PC-9 (cell line): ENCODE measurements around the gene CNTFR. TPM values are rescaled to one million over a fixed set of nuclear protein-coding genes. Genes with fewer than 3 reads are reported as not detected.

Experiments
- BruUV-seq: library from RNA; stranded (reverse); fragments of 400-500 nt; replicated peaks from 2 replicates; lab custom pipeline; 2021; lab: Mats Ljungman, UMichigan
- CTCF ChIA-PET: fragments of 300-600 bp; sonication (Branson Sonifier 250); formaldehyde crosslinking; loops from one replicate; lab custom pipeline; 2022; ENCODE audit warnings: antibody characterized with exemption; lab: Charles Lee
- POLR2A ChIA-PET: fragments of 300-600 bp; sonication (Branson Sonifier 250); formaldehyde crosslinking; loops from one replicate; lab custom pipeline; 2022; ENCODE audit warnings: antibody characterized with exemption; ENCODE audit not compliant: unreplicated experiment; lab: Charles Lee
- DNase-seq, 2 experiments: peaks; one replicate each; pipeline versions ENCODE4 v3.0.0 to v3.0.0-alpha.2; 2015 to 2022; ENCODE audit warnings: mixed read lengths in 1 of 2
- H2AFZ ChIP-seq: fragments of 200-600 bp; sonication (generic); 2 replicates; pipeline ENCODE4 v1.8.1; 2017; ENCODE audit warnings: antibody characterized with exemption
- H3F3A ChIP-seq: fragments of 200-600 bp; sonication (generic); 2 replicates; pipeline ENCODE4 v1.8.1; 2017; ENCODE audit warnings: antibody characterized with exemption, mild to moderate bottlenecking, low read depth; ENCODE audit not compliant: insufficient read depth
- H3K27ac ChIP-seq: fragments of 200-600 bp; sonication (generic); 2 replicates; pipeline ENCODE4 v1.6.1; 2016; ENCODE audit warnings: mixed run types
- H3K27me3 ChIP-seq: fragments of 200-600 bp; sonication (generic); 2 replicates; pipeline ENCODE4 v1.6.1; 2016; ENCODE audit warnings: low read depth, mixed run types; ENCODE audit not compliant: insufficient read depth
- H3K36me3 ChIP-seq: fragments of 200-600 bp; sonication (generic); 2 replicates; pipeline ENCODE4 v1.6.1; 2016; ENCODE audit warnings: low read depth, mixed run types
- H3K4me1 ChIP-seq: fragments of 200-600 bp; sonication (generic); replicated peaks from 2 replicates; pipeline ENCODE4 v1.6.1; 2016; ENCODE audit warnings: mixed run types; ENCODE audit not compliant: insufficient read depth
- H3K4me2 ChIP-seq: fragments of 200-600 bp; sonication (generic); 2 replicates; pipeline ENCODE4 v1.6.1; 2017; ENCODE audit warnings: mixed run types
- H3K4me3 ChIP-seq: fragments of 200-600 bp; sonication (generic); 2 replicates; pipeline ENCODE4 v1.6.1; 2016; ENCODE audit warnings: mixed run types
- H3K79me2 ChIP-seq: fragments of 200-600 bp; sonication (generic); 2 replicates; pipeline ENCODE4 v1.6.1; 2017; ENCODE audit warnings: low read depth, mixed run types
- H3K9me2 ChIP-seq: fragments of 200-600 bp; sonication (generic); 2 replicates; pipeline ENCODE4 v1.8.1; 2017; ENCODE audit warnings: mild to moderate bottlenecking; ENCODE audit not compliant: insufficient read depth
- H3K9me3 ChIP-seq: fragments of 200-600 bp; sonication (generic); 2 replicates; pipeline ENCODE4 v1.8.1; 2016; ENCODE audit warnings: low read depth; ENCODE audit not compliant: insufficient read depth
- H4K20me1 ChIP-seq: fragments of 200-600 bp; sonication (generic); 2 replicates; pipeline ENCODE4 v1.8.1; 2017; ENCODE audit not compliant: insufficient read depth
- EZH2 ChIP-seq: fragments of 200-600 bp; sonication (generic); IDR thresholded peaks from 2 replicates; pipeline ENCODE4 v1.8.0; 2017; ENCODE audit warnings: antibody characterized with exemption, low read depth
- intact Hi-C: fragments of 100-400 bp; cut with micrococcal nuclease; formaldehyde crosslinking; loops from one replicate; pipeline ENCODE4 v1.10.0; 2022; ENCODE audit not compliant: unreplicated experiment
- total RNA-seq: library from RNA; stranded (reverse); gene quantifications from 2 replicates; pipeline ENCODE4 v1.2.3, GENCODE V29; 2021
- TF ChIP-seq, protein P1 (sequence below): fragments of 200-600 bp; sonication (generic); conservative IDR thresholded peaks from 2 replicates; pipeline ENCODE4 v1.6.1; 2017; ENCODE audit warnings: mixed run types, antibody characterized with exemption, mild to moderate bottlenecking, moderate library complexity

The CNTFR gene
- total RNA-seq, 1 experiment from 2014 or later = not detected

DNA sequence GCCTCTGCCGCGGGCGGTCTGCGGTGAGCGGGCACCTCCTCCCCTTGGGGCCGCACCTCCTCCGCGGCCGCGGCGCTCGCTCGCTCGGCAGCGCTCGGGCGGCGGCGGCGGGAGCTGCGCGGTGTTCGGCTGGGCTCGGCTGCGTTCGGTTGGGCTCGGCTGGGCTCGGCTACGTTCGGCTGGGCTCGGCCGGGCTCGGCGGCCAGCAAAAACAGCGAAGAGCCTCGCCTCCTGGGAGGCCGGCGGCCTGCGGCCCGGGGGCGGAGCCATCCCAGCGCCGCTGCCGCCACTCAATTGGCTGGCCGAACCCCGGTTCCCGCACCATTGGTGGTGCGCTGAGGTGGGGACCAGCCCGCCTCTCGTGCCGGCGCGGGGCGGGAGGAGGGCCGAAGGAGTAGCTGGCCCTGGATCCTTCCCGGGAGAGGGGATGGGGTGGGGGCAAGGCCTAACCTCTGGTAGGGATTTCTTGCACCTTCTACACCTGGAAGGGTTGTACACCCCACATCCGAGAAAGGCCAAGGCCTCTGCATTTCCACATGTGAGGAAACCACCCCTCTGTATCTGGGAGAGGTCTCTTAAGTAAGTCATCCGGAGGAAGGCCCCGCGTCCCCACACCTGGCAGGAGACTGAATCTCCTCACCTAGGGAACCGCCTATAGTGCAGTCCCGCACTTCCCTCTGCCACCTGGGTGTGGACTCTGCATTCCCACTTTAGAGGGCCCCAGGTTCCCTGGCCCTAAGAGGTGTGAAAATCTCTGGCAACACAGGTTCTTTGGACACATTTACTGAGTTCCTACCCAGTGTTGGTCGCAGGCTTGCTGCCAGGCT lies 66.3 kb downstream of the CNTFR start, which contains the start of gene ENHO:
Gene ENHO, minus strand, starts transcription at position 20 of the 827 bp plus-strand sequence. CDS start 1,295 bp downstream, outside the sequence.
- H3K4me2 ChIP-seq = peak within 1 kb of the TSS; percentile 67
- H3K4me1 ChIP-seq = no peaks in the 10 kb centered on the region
- no peaks in the 10 kb centered on the region for H3K36me3 ChIP-seq
- BruUV-seq = no TSS peak
- no peaks in the 10 kb centered on the region for H4K20me1 ChIP-seq
- no peaks in the 10 kb centered on the region for H3K9me3 ChIP-seq
- H3K9me2 ChIP-seq = no peaks in the 10 kb centered on the region
- POLR2A ChIA-PET = interaction anchor here (0.6 kb wide), 1 partner anchor 447 kb away, joined by 3 read pairs; no protein-coding TSS in a partner anchor
- CTCF ChIA-PET = interaction anchor here (0.7 kb wide), 1 partner anchor 140 kb away, joined by 3 read pairs; no protein-coding TSS in a partner anchor
- H3K27me3 ChIP-seq = peaks cover 16% of the 10 kb centered on the region; the same call in 1 of the 2 replicates
- no peaks in the 10 kb centered on the region for H3F3A ChIP-seq
- intact Hi-C loops = no loop called here
- H3K4me3 ChIP-seq = peak within 1 kb of the TSS; percentile 35; the same call in 1 of the 2 replicates
- H2AFZ ChIP-seq = no peak within 1 kb of the TSS
- TF ChIP-seq, protein P1, sequence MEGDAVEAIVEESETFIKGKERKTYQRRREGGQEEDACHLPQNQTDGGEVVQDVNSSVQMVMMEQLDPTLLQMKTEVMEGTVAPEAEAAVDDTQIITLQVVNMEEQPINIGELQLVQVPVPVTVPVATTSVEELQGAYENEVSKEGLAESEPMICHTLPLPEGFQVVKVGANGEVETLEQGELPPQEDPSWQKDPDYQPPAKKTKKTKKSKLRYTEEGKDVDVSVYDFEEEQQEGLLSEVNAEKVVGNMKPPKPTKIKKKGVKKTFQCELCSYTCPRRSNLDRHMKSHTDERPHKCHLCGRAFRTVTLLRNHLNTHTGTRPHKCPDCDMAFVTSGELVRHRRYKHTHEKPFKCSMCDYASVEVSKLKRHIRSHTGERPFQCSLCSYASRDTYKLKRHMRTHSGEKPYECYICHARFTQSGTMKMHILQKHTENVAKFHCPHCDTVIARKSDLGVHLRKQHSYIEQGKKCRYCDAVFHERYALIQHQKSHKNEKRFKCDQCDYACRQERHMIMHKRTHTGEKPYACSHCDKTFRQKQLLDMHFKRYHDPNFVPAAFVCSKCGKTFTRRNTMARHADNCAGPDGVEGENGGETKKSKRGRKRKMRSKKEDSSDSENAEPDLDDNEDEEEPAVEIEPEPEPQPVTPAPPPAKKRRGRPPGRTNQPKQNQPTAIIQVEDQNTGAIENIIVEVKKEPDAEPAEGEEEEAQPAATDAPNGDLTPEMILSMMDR = no peak
- TF ChIP-seq EZH2 = no peak
- DNase-seq = peak; percentile 60 to 89
- no peaks in the 10 kb centered on the region for H3K79me2 ChIP-seq
- no peak within 1 kb of the TSS for H3K27ac ChIP-seq

DNA sequence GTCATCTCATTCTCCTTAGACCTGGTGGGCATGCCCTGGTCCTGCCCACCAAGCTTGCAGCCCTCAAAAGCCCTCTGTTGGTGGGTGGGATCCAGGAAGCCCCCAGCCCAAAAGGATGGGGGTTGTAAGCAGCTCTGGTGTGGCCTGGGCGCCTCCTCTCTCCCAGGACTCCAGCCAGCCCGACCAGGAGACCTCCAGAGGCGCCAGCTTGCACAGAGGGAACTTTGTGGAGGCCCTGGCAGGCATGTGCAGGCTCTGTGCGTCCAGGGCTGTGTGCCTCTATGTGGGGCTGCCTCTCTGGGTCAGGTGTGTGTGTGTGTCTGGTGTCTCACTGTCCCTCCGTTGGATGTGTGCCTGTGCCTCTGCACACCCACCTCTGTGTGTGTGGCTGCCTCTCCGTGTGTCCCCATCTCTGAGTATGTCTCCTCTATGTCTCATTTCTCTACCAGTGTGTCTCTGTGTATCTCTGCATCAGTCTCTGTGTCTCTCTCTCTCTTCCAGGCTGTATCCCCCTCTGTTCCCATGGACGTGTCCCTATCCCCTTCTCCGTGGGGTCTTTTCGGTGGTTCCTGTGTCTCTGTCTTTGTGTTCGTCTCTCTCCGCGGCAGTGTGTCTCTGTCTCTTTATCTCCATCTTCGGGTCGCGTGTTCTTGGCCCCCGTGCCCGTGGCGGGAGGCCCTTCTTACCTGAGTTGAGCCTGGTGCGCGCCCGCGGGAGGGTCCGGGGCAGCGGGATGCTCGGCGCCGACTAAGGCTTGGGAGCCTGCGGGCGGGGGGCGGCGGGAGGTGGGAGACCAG lies 67.2 kb downstream of the CNTFR start:
- Histone ChIP-seq H3K27me3 (peaks cover 17% of the 10 kb centered on the region; the same call in 1 of the 2 replicates), H3F3A (no peaks in the 10 kb centered on the region), H3K79me2 (no peaks in the 10 kb centered on the region), H3K4me1 (no peaks in the 10 kb centered on the region), H3K4me2 (peak overlapping the region; percentile 67), H3K36me3 (no peaks in the 10 kb centered on the region), H3K9me3 (no peaks in the 10 kb centered on the region), H3K9me2 (no peaks in the 10 kb centered on the region), H4K20me1 (no peaks in the 10 kb centered on the region), H3K27ac (no peak overlapping the region), H2AFZ (no peak overlapping the region), H3K4me3 (peak overlapping the region; percentile 35; the same call in 1 of the 2 replicates)
- TF ChIP-seq, protein P1 = no peak
- no peak for TF ChIP-seq EZH2
- intact Hi-C loops = no loop called here
- BruUV-seq = no TSS peak
- no peak for DNase-seq
- ChIA-PET POLR2A (no interaction called here), CTCF (no interaction called here)

DNA sequence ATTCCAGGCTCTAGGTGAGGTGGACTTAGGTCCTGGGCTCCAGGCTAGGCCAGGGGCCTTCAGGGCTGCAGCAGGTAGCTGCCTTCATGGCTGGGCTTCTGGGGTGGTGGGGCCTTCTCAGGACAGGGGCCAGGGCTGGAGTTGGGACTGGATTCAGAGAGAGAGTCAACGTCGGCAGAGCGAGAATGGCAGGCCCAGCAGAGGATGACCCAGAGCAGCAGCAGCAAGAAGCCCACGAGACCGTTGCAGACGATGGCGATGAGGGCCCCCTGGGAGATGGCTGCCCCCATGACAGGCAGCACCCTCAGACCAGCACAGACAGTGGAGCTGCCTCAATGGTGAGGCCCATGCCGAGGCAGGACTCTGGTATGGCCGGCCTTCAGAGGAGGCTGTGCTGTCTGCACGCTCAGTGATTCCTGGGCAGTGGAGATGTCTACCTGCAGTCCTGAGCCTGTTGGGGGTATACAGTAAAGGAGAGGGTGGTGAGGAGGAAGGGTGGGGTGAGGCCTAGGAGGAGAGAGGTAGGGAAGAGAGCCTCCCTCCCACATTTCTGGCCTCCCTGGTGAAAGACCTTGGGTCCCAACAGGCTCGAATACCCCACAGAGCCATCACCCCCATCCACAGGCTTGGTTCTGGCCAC lies 68.0 kb downstream of the CNTFR start:
- Histone ChIP-seq H4K20me1 (no peaks in the 10 kb centered on the region), H3K4me2 (no peak overlapping the region), H3K4me3 (no peak overlapping the region), H3K79me2 (no peaks in the 10 kb centered on the region), H3K36me3 (no peaks in the 10 kb centered on the region), H2AFZ (no peak overlapping the region), H3K27me3 (peaks cover 17% of the 10 kb centered on the region; the same call in 1 of the 2 replicates), H3K27ac (no peak overlapping the region), H3F3A (no peaks in the 10 kb centered on the region), H3K9me3 (no peaks in the 10 kb centered on the region), H3K9me2 (no peaks in the 10 kb centered on the region), H3K4me1 (no peaks in the 10 kb centered on the region)
- no TSS peak for BruUV-seq
- no peak for DNase-seq
- ChIA-PET POLR2A (no interaction called here), CTCF (no interaction called here)
- intact Hi-C loops = no loop called here
- TF ChIP-seq EZH2 = no peak
- TF ChIP-seq, protein P1 = no peak
